Osteocyte (in vitro differentiated cells): ENCODE measurements around the gene GLCE. TPM values are rescaled to one million over a fixed set of nuclear protein-coding genes. Genes with fewer than 3 reads are reported as not detected.
"Not testable (repeated sequence)": the region's sequence is repeated elsewhere in the genome, so short reads cannot be mapped to it uniquely, and the experiment has no call there.

Source experiments
- DNase-seq: peaks from one replicate; pipeline ENCODE4 v3.0.0; 2021; ENCODE audit warnings: mixed read lengths; ENCODE audit not compliant: unreplicated experiment; ENCODE audit errors: extremely low spot score
- H3K27ac Mint-ChIP-seq: one replicate; pipeline ENCODE4 v1.8.0; 2021; ENCODE audit warnings: mild to moderate bottlenecking, mixed read lengths; ENCODE audit not compliant: unreplicated experiment
- H3K27me3 Mint-ChIP-seq: one replicate; pipeline ENCODE4 v1.8.0; 2021; ENCODE audit warnings: mixed read lengths; ENCODE audit not compliant: unreplicated experiment
- H3K36me3 Mint-ChIP-seq: one replicate; pipeline ENCODE4 v1.8.0; 2021; ENCODE audit warnings: mixed read lengths; ENCODE audit not compliant: unreplicated experiment
- H3K4me1 Mint-ChIP-seq: one replicate; pipeline ENCODE4 v1.8.0; 2021; ENCODE audit warnings: mixed read lengths; ENCODE audit not compliant: unreplicated experiment
- H3K4me3 Mint-ChIP-seq: one replicate; pipeline ENCODE4 v1.8.0; 2021; ENCODE audit warnings: mild to moderate bottlenecking, moderate library complexity, mixed read lengths; ENCODE audit not compliant: unreplicated experiment
- H3K9me3 Mint-ChIP-seq: one replicate; pipeline ENCODE4 v1.8.0; 2021; ENCODE audit warnings: mixed read lengths; ENCODE audit not compliant: unreplicated experiment
- total RNA-seq: library from RNA; stranded (reverse); gene quantifications from 2 replicates; pipeline ENCODE4 v1.2.1, GENCODE V29; 2021
- TF ChIP-seq, protein P1 (sequence below): fragments of 200-600 bp; sonication (generic); IDR thresholded peaks from 2 replicates; pipeline ENCODE4 v1.5.0; 2021; ENCODE audit warnings: antibody characterized with exemption, mild to moderate bottlenecking, moderate library complexity

GLCE gene
- total RNA-seq, 1 donor from 2014 or later = 19.5 TPM

DNA sequence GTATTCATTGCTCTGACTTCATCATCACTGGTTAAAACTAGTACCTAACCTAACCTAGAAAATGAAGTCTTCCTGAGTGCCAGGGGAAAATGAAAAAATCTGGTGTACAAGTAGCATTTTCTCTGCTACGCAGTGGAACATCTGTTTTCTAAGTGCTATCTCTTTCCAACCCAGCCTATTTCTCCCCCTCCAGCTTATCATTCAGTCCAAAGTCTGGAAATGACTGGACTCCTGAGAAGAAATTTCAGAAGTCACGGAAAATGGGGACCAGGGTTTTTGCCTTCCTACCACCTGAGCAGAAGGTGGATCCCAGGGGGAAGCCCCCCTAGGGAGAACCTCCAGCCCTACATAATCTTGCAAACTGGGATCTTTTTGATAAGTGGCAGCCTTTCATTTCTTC lies 9.6 kb upstream of the GLCE start:
- H3K4me3 Mint-ChIP-seq = no peak overlapping the region
- TF ChIP-seq, protein P1, sequence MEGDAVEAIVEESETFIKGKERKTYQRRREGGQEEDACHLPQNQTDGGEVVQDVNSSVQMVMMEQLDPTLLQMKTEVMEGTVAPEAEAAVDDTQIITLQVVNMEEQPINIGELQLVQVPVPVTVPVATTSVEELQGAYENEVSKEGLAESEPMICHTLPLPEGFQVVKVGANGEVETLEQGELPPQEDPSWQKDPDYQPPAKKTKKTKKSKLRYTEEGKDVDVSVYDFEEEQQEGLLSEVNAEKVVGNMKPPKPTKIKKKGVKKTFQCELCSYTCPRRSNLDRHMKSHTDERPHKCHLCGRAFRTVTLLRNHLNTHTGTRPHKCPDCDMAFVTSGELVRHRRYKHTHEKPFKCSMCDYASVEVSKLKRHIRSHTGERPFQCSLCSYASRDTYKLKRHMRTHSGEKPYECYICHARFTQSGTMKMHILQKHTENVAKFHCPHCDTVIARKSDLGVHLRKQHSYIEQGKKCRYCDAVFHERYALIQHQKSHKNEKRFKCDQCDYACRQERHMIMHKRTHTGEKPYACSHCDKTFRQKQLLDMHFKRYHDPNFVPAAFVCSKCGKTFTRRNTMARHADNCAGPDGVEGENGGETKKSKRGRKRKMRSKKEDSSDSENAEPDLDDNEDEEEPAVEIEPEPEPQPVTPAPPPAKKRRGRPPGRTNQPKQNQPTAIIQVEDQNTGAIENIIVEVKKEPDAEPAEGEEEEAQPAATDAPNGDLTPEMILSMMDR = no peak

DNA sequence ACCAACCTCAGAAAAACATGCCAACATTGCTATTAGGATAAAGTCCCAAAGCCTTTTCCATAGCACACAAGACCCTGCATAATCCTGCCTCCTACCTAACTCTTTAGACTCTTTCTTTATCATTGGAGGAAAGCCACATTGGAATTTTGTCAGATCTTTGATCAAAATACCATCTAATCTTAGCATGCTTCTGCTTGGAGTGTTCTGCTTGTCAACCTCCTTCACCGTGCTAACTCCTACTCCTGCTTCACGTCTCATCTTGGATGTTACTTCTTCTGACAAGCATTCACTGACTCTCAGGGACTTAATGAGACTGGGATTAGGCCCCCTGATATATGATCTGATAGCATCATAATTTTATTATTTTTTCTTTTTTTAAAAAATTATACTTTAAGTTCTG lies 7.4 kb upstream of the GLCE start:
- Mint-ChIP-seq H3K36me3 (no peaks in the 10 kb centered on the region), H3K27me3 (peaks cover 13% of the 10 kb centered on the region), H3K4me1 (peaks cover 13% of the 10 kb centered on the region), H3K27ac (no peak overlapping the region), H3K9me3 (no peaks in the 10 kb centered on the region), H3K4me3 (no peak overlapping the region)
- DNase-seq = no peak
- TF ChIP-seq, protein P1 = no peak

More for the DNA sequence above, 9.6 kb upstream of the GLCE start:
- Mint-ChIP-seq H3K36me3 (no peaks in the 10 kb centered on the region), H3K27ac (no peak overlapping the region), H3K9me3 (no peaks in the 10 kb centered on the region), H3K27me3 (peaks cover 28% of the 10 kb centered on the region), H3K4me1 (peaks cover 13% of the 10 kb centered on the region)
- DNase-seq = no peak

DNA sequence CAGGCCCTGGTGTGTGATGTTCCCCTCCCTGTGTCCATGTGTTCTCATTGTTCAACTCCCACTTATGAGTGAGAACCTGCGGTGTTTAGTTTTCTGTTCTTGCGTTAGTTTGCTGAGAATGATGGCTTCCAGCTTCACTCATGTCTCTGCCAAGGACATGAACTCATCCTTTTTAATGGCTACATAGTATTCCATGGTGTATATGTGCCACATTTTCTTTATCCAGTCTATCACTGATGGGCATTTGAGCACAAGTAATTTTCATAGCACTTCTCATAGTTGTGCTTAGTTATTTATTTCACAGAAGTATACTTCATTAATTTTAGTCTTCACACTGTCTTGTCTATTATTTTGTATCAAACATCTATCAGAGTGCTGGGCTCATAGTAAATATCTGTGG lies 6.8 kb upstream of the GLCE start:
- H3K27me3 Mint-ChIP-seq, H3K27ac Mint-ChIP-seq, H3K36me3 Mint-ChIP-seq, DNase-seq, H3K4me3 Mint-ChIP-seq, H3K9me3 Mint-ChIP-seq: not testable (repeated sequence)
- H3K4me1 Mint-ChIP-seq = peaks cover 13% of the 10 kb centered on the region

DNA sequence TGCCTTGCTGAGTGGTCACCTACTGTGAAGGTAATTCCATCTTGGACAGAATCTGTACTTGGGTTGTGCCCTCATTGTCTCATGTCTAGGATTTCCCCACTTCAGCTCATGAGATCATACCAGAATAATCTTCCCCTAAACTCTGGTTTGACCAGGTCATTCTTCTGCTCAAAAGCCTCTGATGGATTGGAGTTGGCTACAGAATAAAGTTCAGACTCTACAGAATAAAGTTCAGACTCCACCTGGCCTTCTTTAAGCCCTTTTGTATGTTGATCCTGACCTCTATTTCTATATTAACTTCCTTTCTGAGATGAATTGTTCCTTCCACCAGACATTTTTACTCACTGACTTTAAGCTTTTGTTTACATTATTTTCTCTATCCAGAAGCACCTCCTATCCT lies 6.4 kb upstream of the GLCE start:
- Mint-ChIP-seq H3K27me3 (peaks cover 6% of the 10 kb centered on the region), H3K4me1 (peaks cover 13% of the 10 kb centered on the region), H3K36me3 (no peaks in the 10 kb centered on the region), H3K27ac (no peak overlapping the region), H3K4me3 (no peak overlapping the region), H3K9me3 (no peaks in the 10 kb centered on the region)
- DNase-seq = no peak
- TF ChIP-seq, protein P1 = no peak

DNA sequence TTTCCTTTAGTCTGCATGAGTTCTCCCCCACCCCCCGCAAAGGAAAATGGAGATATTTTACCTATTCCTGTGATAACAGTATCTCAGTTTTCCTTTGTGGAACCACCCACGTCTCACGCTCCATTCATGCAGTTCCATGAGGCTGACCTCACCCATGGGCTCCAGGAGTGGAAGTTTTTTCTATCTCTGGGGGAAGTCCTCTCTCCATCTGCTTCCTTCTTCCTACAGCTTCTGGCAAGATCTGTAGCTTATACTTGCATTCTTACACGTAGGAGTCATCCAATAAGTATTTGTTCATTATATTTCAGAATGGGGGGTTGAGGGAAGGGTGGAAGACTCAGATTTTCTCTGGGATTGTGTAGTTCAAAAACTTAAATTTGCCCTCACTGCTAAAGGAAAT lies 5.8 kb upstream of the GLCE start:
- TF ChIP-seq, protein P1 = no peak
- Mint-ChIP-seq H3K4me1 (peaks cover 13% of the 10 kb centered on the region), H3K36me3 (no peaks in the 10 kb centered on the region), H3K27ac (peak overlapping the region; percentile 23), H3K4me3 (no peak overlapping the region), H3K9me3 (no peaks in the 10 kb centered on the region), H3K27me3 (peaks cover 3% of the 10 kb centered on the region)
- no peak for DNase-seq
